Vagina (tissue), 2 donors: ENCODE results near the gene ADAMTSL1.

ENCODE experiments used
- CTCF ChIP-seq, 3 experiments: fragments of 450-650 bp in 2 of 3; fragments of 200-600 bp in 1 of 3; sonication (generic) in 1 of 3; IDR thresholded peaks; one replicate each; pipeline ENCODE4 v1.5.1; 2017 to 2019; ENCODE audit warnings: antibody characterized with exemption in 3 of 3, mild to moderate bottlenecking in 2 of 3, moderate library complexity in 2 of 3
- POLR2A ChIP-seq, 2 donors: fragments of 450-650 bp; IDR thresholded peaks; one replicate each; pipeline ENCODE4 v1.6.1; 2017; ENCODE audit warnings: antibody characterized with exemption in 2 of 2, mild to moderate bottlenecking in 2 of 2, moderate library complexity in 2 of 2

- TF ChIP-seq POLR2A (IDR thresholded peaks at IDR 0.05) (no peak), CTCF (IDR thresholded peaks at IDR 0.05) (no peak)
Observed at GRCh38 chr9:18457510-18457909, 16.4 kb upstream of the ADAMTSL1 start.
